ENCODE data around the gene TCF7L2. TPM values are rescaled to one million over a fixed set of nuclear protein-coding genes. Genes with fewer than 3 reads are reported as not detected.

The TCF7L2 gene
- total and polyA plus RNA-seq, 8 donors = 6.7 to 179 (median 61.7) TPM

DNA sequence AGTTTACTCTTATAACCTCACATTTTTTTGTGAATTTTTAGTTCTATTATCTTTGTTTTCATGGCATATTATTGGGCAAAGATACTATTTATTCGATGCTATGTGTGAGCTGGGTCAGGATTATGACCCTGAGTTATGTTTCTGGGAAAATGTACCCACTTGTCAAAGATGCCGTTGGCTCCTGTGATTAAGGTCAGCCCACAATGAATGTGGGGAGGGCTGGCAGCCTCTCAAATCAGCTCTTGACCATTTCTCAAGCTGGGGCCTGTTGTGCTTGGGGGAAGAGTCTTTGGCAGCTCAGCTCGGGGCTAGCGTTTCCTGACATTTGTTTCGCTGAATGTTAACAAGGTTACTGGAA is 97.5 kb downstream of the TCF7L2 start:
- Histone ChIP-seq H3K36me3 (peaks cover 0 to 3% (median 0%) of the 10 kb centered on the region in 4 donors), H3K27me3 (no peaks in the 10 kb centered on the region), H3K4me1 (peaks cover 25 to 99% (median 59%) of the 10 kb centered on the region in 4 donors), H3K27ac (peak overlapping the region in 4 of 5 donors; percentile 31 to 70 (median 60)), H3K4me3 (no peak overlapping the region), H3K9me3 (no peaks in the 10 kb centered on the region)
- no peak for DNase-seq
- WGBS, 5 donors = 48 to 63% (median 62%) methylated on average over 5 of the region's 5 CpGs
- intact Hi-C loops (cut with DNase I; ENCODE audit: low total_unique reads) = no loop called here
- TF ChIP-seq POLR2A (IDR thresholded peaks at IDR 0.05) (no peak), POLR2AphosphoS5 (IDR thresholded peaks at IDR 0.05) (peak in 1 of 3 donors; percentile 24)

- no peaks in the 10 kb centered on the region for H3K9me3 ChIP-seq
- H3K27me3 ChIP-seq = no peaks in the 10 kb centered on the region
- peaks cover 31 to 99% (median 59%) of the 10 kb centered on the region in 4 donors for H3K4me1 ChIP-seq
- TF ChIP-seq POLR2AphosphoS5 (IDR thresholded peaks at IDR 0.05) (no peak), POLR2A (IDR thresholded peaks at IDR 0.05) (no peak), EP300 (IDR thresholded peaks at IDR 0.05) (no peak)
- TF ChIP-seq, protein P1, sequence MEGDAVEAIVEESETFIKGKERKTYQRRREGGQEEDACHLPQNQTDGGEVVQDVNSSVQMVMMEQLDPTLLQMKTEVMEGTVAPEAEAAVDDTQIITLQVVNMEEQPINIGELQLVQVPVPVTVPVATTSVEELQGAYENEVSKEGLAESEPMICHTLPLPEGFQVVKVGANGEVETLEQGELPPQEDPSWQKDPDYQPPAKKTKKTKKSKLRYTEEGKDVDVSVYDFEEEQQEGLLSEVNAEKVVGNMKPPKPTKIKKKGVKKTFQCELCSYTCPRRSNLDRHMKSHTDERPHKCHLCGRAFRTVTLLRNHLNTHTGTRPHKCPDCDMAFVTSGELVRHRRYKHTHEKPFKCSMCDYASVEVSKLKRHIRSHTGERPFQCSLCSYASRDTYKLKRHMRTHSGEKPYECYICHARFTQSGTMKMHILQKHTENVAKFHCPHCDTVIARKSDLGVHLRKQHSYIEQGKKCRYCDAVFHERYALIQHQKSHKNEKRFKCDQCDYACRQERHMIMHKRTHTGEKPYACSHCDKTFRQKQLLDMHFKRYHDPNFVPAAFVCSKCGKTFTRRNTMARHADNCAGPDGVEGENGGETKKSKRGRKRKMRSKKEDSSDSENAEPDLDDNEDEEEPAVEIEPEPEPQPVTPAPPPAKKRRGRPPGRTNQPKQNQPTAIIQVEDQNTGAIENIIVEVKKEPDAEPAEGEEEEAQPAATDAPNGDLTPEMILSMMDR (IDR thresholded peaks at IDR 0.05) = no peak
- WGBS, 5 donors = 70 to 79% (median 75%) methylated on average over 13 of the region's 13 CpGs
- peaks cover 0 to 3% (median 0%) of the 10 kb centered on the region in 4 donors for H3K36me3 ChIP-seq
- H3K27ac ChIP-seq = peak overlapping the region in 4 of 5 donors; percentile 34 to 70 (median 60)
- intact Hi-C loops (cut with DNase I; ENCODE audit: low total_unique reads) = no loop called here
- H3K4me3 ChIP-seq = no peak overlapping the region
- no peak for DNase-seq
Observed at GRCh38 chr10:113047963-113048781, 98.1 kb downstream of the TCF7L2 start.

GRCh38 chr10:113049881-113050280 is 99.8 kb downstream of the TCF7L2 start:
- Histone ChIP-seq H3K27me3 (no peaks in the 10 kb centered on the region), H3K4me1 (peaks cover 32 to 96% (median 57%) of the 10 kb centered on the region in 4 donors), H3K36me3 (peaks cover 0 to 3% (median 0%) of the 10 kb centered on the region in 4 donors), H3K9me3 (no peaks in the 10 kb centered on the region), H3K4me3 (no peak overlapping the region), H3K27ac (peak overlapping the region in 2 of 5 donors; percentile 16 to 70)
- TF ChIP-seq, protein P1 (IDR thresholded peaks at IDR 0.05) = no peak
- no peak for TF ChIP-seq EP300 (IDR thresholded peaks at IDR 0.05)
- no peak for TF ChIP-seq POLR2A (IDR thresholded peaks at IDR 0.05)
- intact Hi-C loops (cut with DNase I; ENCODE audit: low total_unique reads) = no loop called here
- DNase-seq = no peak
- 76 to 86% (median 81%) methylated on average over 4 to 5 of the region's 5 CpGs for WGBS, 5 donors

- Histone ChIP-seq H3K4me3 (no peak overlapping the region), H3K27me3 (no peaks in the 10 kb centered on the region), H3K36me3 (peaks cover 0 to 3% (median 0%) of the 10 kb centered on the region in 4 donors), H3K9me3 (no peaks in the 10 kb centered on the region), H3K27ac (peak overlapping the region in 4 of 5 donors; percentile 16 to 62 (median 48)), H3K4me1 (peaks cover 20 to 96% (median 55%) of the 10 kb centered on the region in 4 donors)
- no peak for TF ChIP-seq POLR2A (IDR thresholded peaks at IDR 0.05)
- TF ChIP-seq, protein P1 (IDR thresholded peaks at IDR 0.05) = peak in 1 of 7 experiments; percentile 10
- TF ChIP-seq POLR2AphosphoS5 (IDR thresholded peaks at IDR 0.05) = no peak
- no peak for DNase-seq
- WGBS, 5 donors = 71 to 78% (median 78%) methylated on average over 10 of the region's 10 CpGs
- intact Hi-C loops (cut with DNase I; ENCODE audit: low total_unique reads) = no loop called here
Observed at GRCh38 chr10:113052076-113052830, 102.2 kb downstream of the TCF7L2 start.

Measured in stomach (tissue), 9 donors.